GM12878 (cell line): ENCODE measurements around the gene BCS1L. TPM values are rescaled to one million over a fixed set of nuclear protein-coding genes. Genes with fewer than 3 reads are reported as not detected.

Experiments
- E2F8 ChIP-seq: fragments of 450-650 bp; IDR thresholded peaks from 2 replicates; pipeline ENCODE4 v1.6.1; 2018; ENCODE audit warnings: mild to moderate bottlenecking, low read depth, moderate library complexity; ENCODE audit not compliant: partially characterized antibody
- GATAD2B ChIP-seq: fragments of 450-650 bp; conservative IDR thresholded peaks from 2 replicates; pipeline ENCODE4 v1.6.1; 2017; ENCODE audit warnings: low read depth, mild to moderate bottlenecking, moderate library complexity
- IRF4 ChIP-seq: IDR thresholded peaks from 2 replicates; pipeline ENCODE4 v1.6.1; 2011; ENCODE audit warnings: low read depth, low read length
- NKRF ChIP-seq: fragments of 450-650 bp; conservative IDR thresholded peaks from 2 replicates; pipeline ENCODE4 v1.6.1; 2017; ENCODE audit warnings: mild to moderate bottlenecking, moderate library complexity
- PAX5 ChIP-seq: IDR thresholded peaks from 2 replicates; pipeline ENCODE4 v1.6.1; 2011; ENCODE audit warnings: low read depth, low read length, borderline replicate concordance
- POLR2A ChIP-seq: IDR thresholded peaks from 2 replicates; pipeline ENCODE4 v1.6.1; 2011; ENCODE audit warnings: low read depth, mild to moderate bottlenecking, low read length
- RBBP5 ChIP-seq: fragments of 200-600 bp; sonication (generic); conservative IDR thresholded peaks from 2 replicates; pipeline ENCODE4 v1.6.1; 2016
- RELB ChIP-seq: fragments of 450-650 bp; IDR thresholded peaks from 2 replicates; pipeline ENCODE4 v1.6.1; 2017; ENCODE audit warnings: low read depth, mild to moderate bottlenecking, moderate library complexity
- SUZ12 ChIP-seq: fragments of 200-600 bp; sonication (generic); IDR thresholded peaks from one replicate; pipeline ENCODE4 v1.6.1; 2018; ENCODE audit warnings: antibody characterized with exemption, mild to moderate bottlenecking; ENCODE audit not compliant: unreplicated experiment
- TAF1 ChIP-seq: IDR thresholded peaks from 2 replicates; pipeline ENCODE4 v1.6.1; 2011; ENCODE audit warnings: mild to moderate bottlenecking, low read depth, low read length, borderline replicate concordance
- TCF12 ChIP-seq: IDR thresholded peaks from 2 replicates; pipeline ENCODE4 v1.6.1; 2011; ENCODE audit warnings: low read depth, mild to moderate bottlenecking, low read length
- ZNF622 ChIP-seq: fragments of 450-650 bp; IDR thresholded peaks from 2 replicates; pipeline ENCODE4 v1.6.1; 2017; ENCODE audit warnings: mild to moderate bottlenecking, inconsistent platforms
- polyA plus RNA-seq, 11 experiments: library from polyadenylated mRNA; depleted of rRNA in 4 of 11; unstranded in 6 of 11; stranded (reverse) in 5 of 11; fragments of >200 nt; fragmentation: Nextera tagmentation in 4 of 11; fragmentation: Illumina TruSeq in 1 of 11; extraction: Ambion mirVana in 4 of 11; extraction: Trizol in 1 of 11; gene quantifications; 1 replicate in 1 of 11; 2 replicates in 10 of 11; pipeline versions ENCODE4 v1.2.1 to v1.2.3, GENCODE V29; 2011 to 2016; ENCODE audit warnings: inconsistent platforms in 2 of 11, missing spikeins in 2 of 11, low read depth in 1 of 11
- total RNA-seq, 4 experiments: library from RNA; depleted of rRNA in 3 of 4; stranded (reverse); fragments of >200 nt in 3 of 4; fragmentation: Illumina TruSeq in 1 of 4; extraction: Trizol in 1 of 4; gene quantifications; 2 replicates each; pipeline versions ENCODE4 v1.2.1 to v1.2.3, GENCODE V29; 2013 to 2021
- TF ChIP-seq, protein P1 (sequence below): fragments of 450-650 bp; IDR thresholded peaks from 2 replicates; pipeline ENCODE4 v1.6.1; 2017; ENCODE audit warnings: antibody characterized with exemption, mild to moderate bottlenecking, moderate library complexity
- TF ChIP-seq, protein P2 (sequence below): fragments of 450-650 bp; IDR thresholded peaks from 2 replicates; pipeline ENCODE4 v1.6.1; 2016; ENCODE audit warnings: mild to moderate bottlenecking
- TF ChIP-seq, protein P3 (sequence below): IDR thresholded peaks from 2 replicates; pipeline ENCODE4 v1.6.1; 2012; ENCODE audit warnings: low read depth, low read length, improper control_type of control experiment

Gene BCS1L
- total and polyA plus RNA-seq, 10 of the 15 experiments (the other 5 are each of a cell fraction or from before 2014, with no cell fraction given) = 40.4 to 114 (median 65.2) TPM

GRCh38 chr2:218671654-218672566 lies 12.4 kb downstream of the BCS1L start, which contains the start of the genes RNF25 and STK36 (continued):
- TF ChIP-seq POLR2A (peak; percentile 88), RBBP5 (no peak), TCF12 (0 out of 2 replicates have a peak, but pooled peaks have one; percentile 50), TAF1 (peak; percentile 79), GATAD2B (no peak), IRF4 (no peak), ZNF622 (no peak), SUZ12 (no peak), RELB (peak; percentile 92), E2F8 (peak; percentile 69), PAX5 (no peak), NKRF (peak; percentile 91; the same call in 1 of the 2 replicates)
- TF ChIP-seq, protein P1, sequence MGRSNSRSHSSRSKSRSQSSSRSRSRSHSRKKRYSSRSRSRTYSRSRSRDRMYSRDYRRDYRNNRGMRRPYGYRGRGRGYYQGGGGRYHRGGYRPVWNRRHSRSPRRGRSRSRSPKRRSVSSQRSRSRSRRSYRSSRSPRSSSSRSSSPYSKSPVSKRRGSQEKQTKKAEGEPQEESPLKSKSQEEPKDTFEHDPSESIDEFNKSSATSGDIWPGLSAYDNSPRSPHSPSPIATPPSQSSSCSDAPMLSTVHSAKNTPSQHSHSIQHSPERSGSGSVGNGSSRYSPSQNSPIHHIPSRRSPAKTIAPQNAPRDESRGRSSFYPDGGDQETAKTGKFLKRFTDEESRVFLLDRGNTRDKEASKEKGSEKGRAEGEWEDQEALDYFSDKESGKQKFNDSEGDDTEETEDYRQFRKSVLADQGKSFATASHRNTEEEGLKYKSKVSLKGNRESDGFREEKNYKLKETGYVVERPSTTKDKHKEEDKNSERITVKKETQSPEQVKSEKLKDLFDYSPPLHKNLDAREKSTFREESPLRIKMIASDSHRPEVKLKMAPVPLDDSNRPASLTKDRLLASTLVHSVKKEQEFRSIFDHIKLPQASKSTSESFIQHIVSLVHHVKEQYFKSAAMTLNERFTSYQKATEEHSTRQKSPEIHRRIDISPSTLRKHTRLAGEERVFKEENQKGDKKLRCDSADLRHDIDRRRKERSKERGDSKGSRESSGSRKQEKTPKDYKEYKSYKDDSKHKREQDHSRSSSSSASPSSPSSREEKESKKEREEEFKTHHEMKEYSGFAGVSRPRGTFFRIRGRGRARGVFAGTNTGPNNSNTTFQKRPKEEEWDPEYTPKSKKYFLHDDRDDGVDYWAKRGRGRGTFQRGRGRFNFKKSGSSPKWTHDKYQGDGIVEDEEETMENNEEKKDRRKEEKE = no peak
- TF ChIP-seq, protein P2, sequence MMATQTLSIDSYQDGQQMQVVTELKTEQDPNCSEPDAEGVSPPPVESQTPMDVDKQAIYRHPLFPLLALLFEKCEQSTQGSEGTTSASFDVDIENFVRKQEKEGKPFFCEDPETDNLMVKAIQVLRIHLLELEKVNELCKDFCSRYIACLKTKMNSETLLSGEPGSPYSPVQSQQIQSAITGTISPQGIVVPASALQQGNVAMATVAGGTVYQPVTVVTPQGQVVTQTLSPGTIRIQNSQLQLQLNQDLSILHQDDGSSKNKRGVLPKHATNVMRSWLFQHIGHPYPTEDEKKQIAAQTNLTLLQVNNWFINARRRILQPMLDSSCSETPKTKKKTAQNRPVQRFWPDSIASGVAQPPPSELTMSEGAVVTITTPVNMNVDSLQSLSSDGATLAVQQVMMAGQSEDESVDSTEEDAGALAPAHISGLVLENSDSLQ = peak; percentile 57; the same call in 1 of the 2 replicates
- TF ChIP-seq, protein P3, sequence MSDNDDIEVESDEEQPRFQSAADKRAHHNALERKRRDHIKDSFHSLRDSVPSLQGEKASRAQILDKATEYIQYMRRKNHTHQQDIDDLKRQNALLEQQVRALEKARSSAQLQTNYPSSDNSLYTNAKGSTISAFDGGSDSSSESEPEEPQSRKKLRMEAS = peak; percentile 43; the same call in 1 of the 2 replicates
- TF ChIP-seq, all 136 proteins: peak for 46
